GM10847 (cell line): ENCODE data around the gene TMEM209.

Experiments used
- POLR2A ChIP-seq: IDR thresholded peaks from 2 replicates; pipeline ENCODE4 v1.6.1; 2011; ENCODE audit not compliant: insufficient read length; ENCODE audit errors: extremely low read depth

The TMEM209 gene

DNA sequence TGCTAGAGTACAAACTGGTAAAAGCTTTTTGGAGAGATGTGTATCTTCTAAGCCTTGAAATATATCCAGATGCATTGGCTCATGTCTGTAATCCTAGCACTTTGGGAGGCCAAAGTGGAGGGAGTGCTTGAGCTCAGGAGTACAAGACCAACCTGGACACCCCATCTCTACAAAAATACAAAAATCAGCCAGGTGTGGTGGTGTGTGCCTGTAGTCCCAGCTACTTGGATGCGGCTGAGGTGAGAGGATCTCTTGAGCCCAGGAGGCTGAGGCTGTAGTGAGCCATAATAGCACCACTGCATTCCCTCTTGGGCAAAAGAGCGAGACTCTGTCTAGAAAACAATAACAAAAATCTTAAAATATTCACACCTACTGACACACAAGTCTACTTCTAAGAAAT is 25.6 kb downstream of the TMEM209 start:
- TF ChIP-seq POLR2A = no peak

DNA sequence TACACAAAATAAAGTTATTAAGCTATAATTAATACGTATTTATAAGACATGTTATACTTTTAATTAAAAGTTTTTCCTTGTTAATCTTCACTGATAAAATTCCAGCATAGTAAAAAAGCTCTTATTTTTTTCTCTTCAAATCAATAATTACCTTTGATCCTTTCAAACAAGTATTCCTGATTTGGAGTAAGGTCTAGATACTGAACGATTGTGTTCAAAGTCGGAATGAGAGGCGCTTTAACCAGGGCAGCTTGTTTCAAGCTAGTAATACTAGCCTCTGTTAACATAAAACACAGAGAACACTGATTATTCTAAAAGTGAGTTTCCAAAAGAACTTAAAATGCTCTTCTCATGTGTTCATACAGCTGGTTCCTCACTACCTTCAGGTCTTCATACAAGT is 27.0 kb downstream of the TMEM209 start:
- TF ChIP-seq POLR2A = no peak

DNA sequence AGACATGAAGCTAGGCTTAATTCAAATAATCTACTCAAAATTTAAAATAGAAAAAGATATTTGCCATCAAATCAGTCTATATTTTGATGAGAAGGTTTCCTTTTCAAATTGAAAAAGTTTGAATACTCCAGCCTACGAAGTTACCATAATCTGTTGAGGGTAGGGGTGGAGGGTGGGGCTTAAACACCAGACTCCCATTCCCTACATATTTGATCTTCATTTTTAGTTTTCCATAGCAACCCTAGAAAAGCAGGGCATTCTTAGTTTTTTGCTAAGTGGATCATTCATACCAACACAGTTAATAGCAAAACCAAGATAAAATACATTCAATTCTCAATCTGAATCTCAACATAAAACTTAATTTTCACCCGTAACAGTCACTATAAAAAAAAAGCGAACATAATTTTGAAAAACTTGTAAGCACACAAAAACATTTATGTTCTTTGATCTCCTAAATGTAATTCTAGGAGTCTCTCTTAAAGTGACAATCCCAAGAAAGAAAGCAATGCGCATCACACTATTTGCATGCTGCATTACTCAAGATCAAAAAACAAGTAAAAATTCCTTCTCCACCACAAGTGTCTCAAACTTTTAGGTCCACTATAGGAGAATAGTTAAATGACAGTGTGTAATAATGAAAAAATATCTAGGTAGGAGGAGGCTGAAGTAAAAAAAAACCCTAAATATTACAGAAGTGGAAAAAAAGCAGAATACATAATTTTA is 30.8 kb downstream of the TMEM209 start:
- TF ChIP-seq POLR2A = no peak

DNA sequence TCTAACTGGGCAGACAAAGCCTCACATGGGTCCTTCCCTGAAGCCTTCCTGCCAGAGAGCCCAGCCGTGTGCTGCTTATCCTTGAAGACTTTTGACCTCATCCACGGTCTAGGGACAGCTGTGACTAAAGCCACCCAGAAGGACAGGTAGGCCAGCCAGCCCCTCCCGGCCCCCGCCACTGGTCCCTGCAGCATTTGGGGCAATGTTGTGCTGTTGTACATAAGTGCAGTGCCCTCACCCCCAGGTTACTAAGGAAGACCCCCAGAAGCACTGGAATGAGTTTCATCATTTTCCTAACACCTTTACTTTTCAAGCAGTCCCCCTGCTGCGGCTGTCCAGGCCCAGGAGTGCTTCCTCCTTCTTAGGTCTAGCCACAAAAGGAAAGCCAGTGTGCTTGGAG is 43.0 kb downstream of the TMEM209 start:
- TF ChIP-seq POLR2A = no peak

DNA sequence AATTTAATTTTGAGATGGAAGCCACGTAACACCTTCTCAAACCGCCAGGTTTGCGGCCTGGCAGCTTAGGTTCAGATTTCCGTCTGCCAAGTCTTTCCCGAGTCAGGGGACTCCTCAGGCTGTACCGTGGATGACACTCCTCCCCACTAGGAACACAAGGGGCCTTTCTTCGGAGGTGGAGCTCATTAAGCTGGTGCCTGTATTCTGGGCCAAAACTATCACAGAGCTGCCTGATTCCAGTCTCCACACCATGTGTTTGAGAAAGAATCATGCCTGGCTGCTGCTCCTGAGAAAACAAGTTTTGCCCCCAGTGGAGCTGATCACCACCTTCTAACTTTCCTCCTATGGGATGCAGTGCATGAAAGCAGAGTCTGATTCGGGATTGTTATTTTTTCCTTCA is 44.8 kb downstream of the TMEM209 start:
- no peak for TF ChIP-seq POLR2A

DNA sequence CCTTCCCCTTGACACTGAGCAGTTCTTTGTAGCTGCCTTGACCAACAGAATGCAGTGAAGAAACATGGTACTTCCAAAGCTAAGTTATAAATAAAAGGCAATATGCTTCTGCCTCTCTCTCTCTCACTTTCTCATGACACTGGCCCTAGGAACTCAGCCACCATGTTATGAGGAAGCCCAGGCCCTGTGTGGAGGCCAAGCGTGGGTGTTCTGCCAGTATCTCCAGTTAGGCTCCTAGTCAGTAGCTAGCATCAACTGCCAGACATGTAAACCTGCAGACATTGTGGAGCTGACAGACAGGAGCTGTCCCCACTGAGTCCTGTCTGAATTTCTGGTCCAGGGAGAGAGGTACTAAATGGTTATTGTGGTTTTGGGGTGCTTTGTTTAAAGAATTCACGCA is 45.2 kb downstream of the TMEM209 start:
- no peak for TF ChIP-seq POLR2A

DNA sequence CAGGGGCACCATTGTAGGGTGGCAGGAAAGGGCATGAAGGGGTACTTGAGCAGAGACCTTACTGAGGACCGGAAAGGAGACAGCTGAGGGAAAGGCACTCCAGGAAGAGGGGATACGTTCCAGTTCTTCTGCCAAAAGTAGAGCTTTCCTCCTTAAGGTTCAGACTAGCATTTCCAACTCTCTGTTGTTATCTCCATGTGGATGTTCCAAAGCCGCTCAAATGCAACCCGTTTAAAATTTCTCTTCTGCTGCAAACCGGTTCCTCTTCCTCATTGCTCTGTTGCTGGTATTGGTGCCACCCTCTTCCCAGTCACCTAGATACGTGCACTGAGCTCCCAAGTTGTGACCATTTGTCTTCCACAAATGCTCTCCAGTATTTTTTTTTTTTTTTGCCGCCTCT is 47.5 kb downstream of the TMEM209 start:
- no peak for TF ChIP-seq POLR2A

DNA sequence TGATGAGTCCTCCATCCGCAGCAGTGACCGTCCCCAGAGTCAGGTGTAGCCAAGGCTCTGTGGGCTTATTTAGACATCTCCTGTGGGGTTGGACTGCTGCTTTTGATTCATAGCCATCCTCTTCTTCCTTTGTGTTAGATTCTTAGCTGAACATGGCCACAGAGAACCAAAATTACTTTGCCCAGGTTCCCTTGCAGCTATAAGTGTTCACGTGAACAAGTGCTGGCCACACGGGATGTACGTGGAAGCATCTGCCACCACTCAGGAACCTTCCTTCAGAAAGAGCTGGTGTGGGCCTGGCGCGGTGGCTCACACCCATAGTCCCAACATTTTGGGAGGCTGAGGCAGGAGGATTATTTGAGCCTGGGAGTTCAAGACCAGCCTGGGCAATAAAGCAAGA is 49.1 kb downstream of the TMEM209 start:
- TF ChIP-seq POLR2A = no peak

DNA sequence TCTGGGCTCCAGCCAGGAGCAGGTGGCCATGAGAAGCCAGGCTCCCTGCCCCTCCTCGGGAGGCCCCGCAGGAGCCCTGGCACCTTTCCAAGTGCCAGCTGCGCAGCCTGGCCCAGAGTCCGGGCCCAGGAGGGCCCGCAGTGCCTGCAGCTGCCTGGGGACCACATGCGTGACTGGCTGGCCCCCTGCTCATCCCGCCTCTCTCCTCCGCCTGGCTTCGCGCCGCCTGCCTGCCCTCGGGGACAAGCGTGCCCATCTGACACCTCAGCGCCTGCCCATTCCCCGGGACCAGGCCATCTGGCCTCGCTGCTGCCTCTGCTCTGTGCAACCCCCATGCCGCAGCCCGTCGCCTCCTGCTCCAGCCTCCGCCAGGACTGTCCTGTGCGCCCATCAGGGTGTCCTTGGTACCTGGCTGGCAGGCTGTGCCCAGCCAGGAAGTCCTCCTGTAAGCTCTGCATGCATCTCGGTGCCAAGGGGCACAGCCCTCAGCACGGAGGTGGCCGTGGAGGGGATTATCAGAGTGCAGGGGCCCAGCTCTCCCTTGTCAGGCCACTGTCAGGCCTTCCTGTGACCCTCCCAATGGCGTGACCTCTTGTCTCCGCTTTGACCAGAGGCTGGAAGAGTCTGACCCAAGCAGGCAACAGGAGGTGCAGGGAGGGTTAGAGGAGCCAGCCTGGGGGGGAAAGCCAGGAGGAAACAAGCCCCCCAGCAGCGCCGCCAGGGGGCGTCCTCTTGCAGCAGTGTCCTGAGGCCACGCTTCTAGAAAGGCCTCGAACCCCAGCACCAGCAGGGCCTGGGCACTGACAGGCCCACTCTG is 50.5 kb downstream of the TMEM209 start:
- no peak for TF ChIP-seq POLR2A

DNA sequence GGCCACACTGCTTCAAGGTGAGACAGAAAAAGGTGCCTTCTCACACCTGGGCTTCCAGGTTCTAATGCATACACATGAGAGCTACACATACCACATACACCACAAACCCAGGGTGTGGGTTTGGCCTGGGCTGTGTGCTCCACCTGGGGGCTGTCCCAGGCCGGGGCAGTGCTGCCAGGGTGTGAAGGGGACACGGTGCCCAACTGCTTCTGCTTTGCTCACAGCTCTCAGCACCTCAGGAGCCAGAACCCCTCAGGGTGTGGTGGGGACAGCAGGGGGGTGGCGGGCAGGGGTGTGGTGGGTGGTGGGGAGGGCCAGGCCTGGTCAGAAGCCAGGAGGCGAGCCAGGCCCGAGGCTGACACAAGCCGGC is 51.1 kb downstream of the TMEM209 start:
- no peak for TF ChIP-seq POLR2A

DNA sequence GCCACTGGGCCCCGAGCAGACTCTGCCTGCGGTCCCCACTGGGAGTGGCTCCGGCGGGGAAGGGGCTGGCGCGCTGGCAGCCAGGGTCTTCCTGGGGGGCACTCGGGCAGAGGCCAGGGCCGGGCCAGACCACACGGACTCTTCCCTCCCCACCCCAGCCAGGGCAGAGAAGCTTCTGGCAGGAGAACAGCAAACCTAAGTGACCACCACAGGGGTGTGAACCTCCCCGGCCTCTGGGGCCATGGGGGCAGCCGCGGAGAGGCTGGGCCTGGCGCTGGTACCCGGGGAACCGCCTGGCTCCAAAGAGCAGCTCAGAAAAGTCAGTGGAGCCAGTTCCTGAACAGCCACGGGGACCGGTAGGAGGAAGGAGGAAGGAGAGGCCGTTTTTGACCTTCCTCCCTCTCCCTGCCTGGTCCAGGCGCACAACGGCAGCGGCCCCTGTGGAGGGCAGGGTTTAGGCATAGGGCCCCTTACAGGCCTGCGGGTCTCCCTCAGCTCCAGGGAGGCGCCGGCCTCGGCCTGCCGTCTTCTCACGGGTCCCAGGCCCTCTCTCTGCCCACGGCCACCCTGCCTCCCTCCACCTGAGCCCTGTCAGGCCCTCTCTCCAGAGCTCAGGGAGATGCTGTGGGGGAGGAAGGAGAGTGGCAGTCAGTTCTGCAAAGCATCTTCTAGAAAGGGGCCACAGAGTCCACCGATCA is 51.8 kb downstream of the TMEM209 start:
- no peak for TF ChIP-seq POLR2A

DNA sequence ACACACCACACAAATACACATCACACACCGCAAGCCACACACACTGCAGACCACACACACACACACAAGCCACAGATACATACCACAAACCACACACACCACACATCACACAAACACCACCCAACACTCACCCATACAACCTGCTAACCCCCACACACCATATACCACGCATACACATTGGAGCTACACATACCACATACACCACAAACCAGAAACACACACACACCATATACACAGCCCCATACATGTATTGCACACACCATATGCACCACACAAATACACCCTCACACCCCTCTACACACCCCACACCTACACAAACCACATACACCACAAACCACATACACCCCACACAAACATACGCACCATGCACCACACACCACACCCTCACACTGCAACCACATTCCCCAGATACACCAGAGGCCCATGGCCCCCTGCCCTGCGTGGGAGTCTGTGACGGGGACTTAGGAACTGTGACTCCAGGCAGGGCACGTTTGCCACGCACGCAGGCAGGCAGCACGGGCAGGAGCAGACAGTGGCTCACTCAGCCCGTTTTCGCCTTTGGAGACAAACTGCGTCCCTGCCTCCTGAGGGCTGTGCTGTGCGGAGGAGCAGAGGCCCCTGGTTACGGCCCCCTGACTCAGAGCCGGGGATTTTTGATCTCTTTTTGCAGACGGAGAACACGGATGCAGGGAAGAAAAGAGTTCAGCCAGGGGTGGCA is 52.6 kb downstream of the TMEM209 start:
- TF ChIP-seq POLR2A = no peak

DNA sequence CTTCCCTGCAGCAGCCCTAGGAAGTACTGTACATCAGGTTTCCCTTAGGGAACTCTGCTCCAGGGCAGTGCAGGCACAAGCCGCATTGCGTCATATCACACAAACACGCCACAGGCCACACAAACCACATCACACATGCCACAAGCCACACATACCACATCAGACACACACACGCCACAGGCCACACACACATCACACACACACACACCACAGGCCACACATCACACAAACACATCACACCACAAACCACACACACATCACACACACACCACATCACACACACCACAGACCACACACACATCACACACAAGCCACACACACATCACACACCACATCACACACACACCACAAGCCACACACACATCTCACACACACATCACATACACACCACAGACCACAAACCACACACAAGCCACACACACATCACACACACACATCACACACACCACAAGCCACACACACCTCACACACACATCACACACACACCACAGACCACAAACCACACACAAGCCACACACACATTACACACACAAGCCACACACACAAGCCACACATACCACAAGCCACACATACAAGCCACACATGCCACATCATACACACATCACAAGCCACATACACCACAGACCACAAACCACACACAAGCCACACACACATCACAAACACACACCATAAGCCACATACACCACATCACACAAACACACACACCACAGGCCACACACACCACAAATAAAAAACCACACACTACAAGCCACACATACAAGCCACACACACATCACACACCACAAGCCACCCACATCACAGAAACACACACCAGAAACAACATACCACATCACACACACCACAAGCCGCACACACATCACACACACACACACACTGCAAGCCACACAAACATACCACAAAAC is 53.4 kb downstream of the TMEM209 start:
- no peak for TF ChIP-seq POLR2A

DNA sequence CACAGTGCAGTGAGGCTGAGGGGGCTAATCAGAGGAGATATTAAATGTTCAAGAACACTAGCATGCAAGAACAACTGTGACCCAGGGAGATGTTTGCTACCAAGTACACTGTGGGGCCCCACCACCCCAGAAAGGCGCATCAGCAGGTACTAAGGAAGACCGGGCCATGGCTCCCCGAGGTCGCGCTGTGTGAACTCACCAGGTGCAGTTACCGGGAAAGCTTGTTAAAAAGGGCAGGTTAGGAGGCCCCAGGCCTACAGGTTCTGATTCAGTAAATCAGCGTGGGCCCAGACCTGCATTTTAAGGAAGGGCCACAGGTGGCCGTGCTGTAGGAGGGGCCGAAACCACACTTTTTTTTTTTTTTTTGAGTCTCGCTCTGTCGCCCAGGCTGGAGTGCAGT is 54.6 kb downstream of the TMEM209 start:
- TF ChIP-seq POLR2A = no peak
